ENCODE data around the gene RAD23B.

Gene RAD23B

GRCh38 chr9:107268560-107268959 lies 14.5 kb upstream of the RAD23B start:
- DNase-seq (ENCODE audit: low read depth, low spot score), result no peak

GRCh38 chr9:107269254-107269653 lies 13.8 kb upstream of the RAD23B start:
- no peak for DNase-seq (ENCODE audit: low read depth, low spot score)

GRCh38 chr9:107269681-107270080 lies 13.4 kb upstream of the RAD23B start:
- no peak for DNase-seq (ENCODE audit: low read depth, low spot score)

GRCh38 chr9:107270082-107270481 lies 13.0 kb upstream of the RAD23B start:
- no peak for DNase-seq (ENCODE audit: low read depth, low spot score)

GRCh38 chr9:107270580-107270979 lies 12.5 kb upstream of the RAD23B start:
- DNase-seq (ENCODE audit: low read depth, low spot score), result no peak

GRCh38 chr9:107273634-107274033 lies 9.4 kb upstream of the RAD23B start:
- no peak for DNase-seq (ENCODE audit: low read depth, low spot score)

GRCh38 chr9:107274096-107274495 lies 9.0 kb upstream of the RAD23B start:
- DNase-seq (ENCODE audit: low read depth, low spot score), result no peak

GRCh38 chr9:107274953-107275422 lies 8.1 kb upstream of the RAD23B start:
- DNase-seq (ENCODE audit: low read depth, low spot score), result no peak

GRCh38 chr9:107275530-107275929 lies 7.5 kb upstream of the RAD23B start:
- no peak for DNase-seq (ENCODE audit: low read depth, low spot score)

- DNase-seq (ENCODE audit: low read depth, low spot score), result no peak
Observed at GRCh38 chr9:107276966-107277710, 5.9 kb upstream of the RAD23B start.

- DNase-seq (ENCODE audit: low read depth, low spot score), result no peak
Observed at GRCh38 chr9:107277801-107278200, 5.3 kb upstream of the RAD23B start.

GRCh38 chr9:107279086-107279485 lies 4.0 kb upstream of the RAD23B start:
- DNase-seq (ENCODE audit: low read depth, low spot score), result no peak

GRCh38 chr9:107280543-107280942 lies 2.5 kb upstream of the RAD23B start:
- no peak for DNase-seq (ENCODE audit: low read depth, low spot score)

- DNase-seq (ENCODE audit: low read depth, low spot score), result no peak
Observed at GRCh38 chr9:107281184-107281583, 1.9 kb upstream of the RAD23B start.

GRCh38 chr9:107281922-107282667 lies 984 bp upstream of the RAD23B start:
- no peak for DNase-seq (ENCODE audit: low read depth, low spot score)

- DNase-seq (ENCODE audit: low read depth, low spot score), result peak; percentile 87
Observed at GRCh38 chr9:107283623-107284616, 841 bp downstream of the RAD23B start.

- no peak for DNase-seq (ENCODE audit: low read depth, low spot score)
Observed at GRCh38 chr9:107284636-107285035, 1.6 kb downstream of the RAD23B start.

GRCh38 chr9:107285286-107285685 lies 2.2 kb downstream of the RAD23B start:
- no peak for DNase-seq (ENCODE audit: low read depth, low spot score)

GRCh38 chr9:107286057-107286456 lies 3.0 kb downstream of the RAD23B start:
- no peak for DNase-seq (ENCODE audit: low read depth, low spot score)

- no peak for DNase-seq (ENCODE audit: low read depth, low spot score)
Observed at GRCh38 chr9:107288701-107289100, 5.6 kb downstream of the RAD23B start.

GRCh38 chr9:107290619-107291018 lies 7.5 kb downstream of the RAD23B start:
- no peak for DNase-seq (ENCODE audit: low read depth, low spot score)
